GM18861 (cell line): ENCODE data around the gene DPF3.
"Not testable (repeated sequence)": the region's sequence is repeated elsewhere in the genome, so short reads cannot be mapped to it uniquely, and the experiment has no call there.

ENCODE experiments used
- ATAC-seq: cut with Tn5 transposase; IDR thresholded peaks from one replicate; pipeline ENCODE4 v1.9.1; 2021; ENCODE audit not compliant: unreplicated experiment

DPF3 gene

DNA sequence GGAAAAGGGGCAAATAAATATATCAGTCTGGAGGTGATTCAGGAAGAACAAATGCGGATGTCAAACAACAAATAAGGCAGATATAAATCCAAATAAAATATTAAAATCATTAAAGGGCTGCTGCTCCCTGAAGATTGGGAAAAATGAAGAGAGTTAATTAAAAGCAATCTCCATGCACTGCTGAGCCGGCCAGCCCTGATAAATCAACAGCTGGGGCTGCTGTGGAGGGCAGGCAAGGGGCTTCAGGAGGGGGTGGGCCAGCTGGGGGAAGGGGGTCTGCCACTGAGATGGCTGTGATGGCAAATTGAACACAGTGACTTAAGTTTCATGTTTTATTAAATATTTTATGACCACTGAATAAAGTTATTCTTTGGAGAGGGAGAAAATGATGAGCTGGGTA is 12.4 kb downstream of the DPF3 start:
- ATAC-seq = no peak

DNA sequence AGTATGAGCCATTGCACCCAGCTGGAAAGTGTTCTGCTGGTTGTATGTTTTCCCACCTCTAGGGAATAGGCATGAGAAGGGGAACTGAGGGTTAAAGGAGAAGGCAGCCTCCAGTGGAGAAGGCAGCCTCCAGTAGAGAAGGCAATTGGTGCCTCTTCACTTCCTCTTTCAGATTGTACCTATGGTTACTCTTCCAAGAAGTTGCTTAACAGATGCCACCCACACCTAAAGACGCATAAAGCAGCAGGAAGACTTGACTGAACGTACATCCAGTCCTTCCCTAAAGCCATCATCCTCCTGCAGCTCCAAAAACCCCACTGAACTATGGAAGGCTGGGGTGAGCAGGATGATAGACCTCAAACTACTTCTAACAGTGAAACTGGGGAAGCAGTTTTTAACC is 13.1 kb downstream of the DPF3 start:
- no peak for ATAC-seq

DNA sequence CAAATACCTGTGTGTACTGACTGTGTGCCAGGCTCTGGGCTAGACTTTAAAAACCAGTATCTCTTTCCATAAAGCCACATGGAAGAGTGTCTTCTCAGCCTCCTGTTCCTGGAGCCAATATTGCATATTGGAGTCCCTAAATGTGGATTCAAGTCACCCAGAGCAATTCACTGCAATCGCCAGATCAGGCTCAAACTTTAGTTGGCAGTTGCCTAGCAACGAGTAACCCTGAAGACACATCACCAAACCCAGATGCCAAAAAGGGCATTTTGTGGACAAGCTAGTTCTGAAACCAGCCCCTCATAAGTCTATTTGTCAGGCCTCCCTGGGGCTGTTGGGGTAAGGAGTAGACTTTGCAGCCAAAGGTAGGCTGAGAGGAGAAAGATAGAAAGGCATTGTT is 13.7 kb downstream of the DPF3 start:
- ATAC-seq = no peak

DNA sequence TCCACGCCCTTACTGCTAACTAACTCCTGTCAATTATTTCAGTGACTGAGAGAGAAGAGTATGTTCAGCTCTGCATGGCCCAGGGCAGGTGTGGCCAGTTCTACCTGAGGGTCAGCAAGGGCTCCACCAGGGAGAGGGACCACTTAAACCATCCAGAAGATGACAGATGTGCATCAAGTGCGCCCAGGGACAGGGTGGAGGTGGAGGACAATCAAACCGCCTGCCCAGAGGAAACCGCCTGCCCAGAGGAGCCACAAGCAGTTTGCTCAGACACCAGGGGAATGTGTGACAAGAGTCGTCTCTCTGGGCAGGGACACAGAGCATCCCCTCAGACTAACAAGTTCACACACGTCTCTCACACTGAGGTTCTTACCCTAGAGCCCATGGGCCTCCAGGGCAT is 14.5 kb downstream of the DPF3 start:
- ATAC-seq = no peak

DNA sequence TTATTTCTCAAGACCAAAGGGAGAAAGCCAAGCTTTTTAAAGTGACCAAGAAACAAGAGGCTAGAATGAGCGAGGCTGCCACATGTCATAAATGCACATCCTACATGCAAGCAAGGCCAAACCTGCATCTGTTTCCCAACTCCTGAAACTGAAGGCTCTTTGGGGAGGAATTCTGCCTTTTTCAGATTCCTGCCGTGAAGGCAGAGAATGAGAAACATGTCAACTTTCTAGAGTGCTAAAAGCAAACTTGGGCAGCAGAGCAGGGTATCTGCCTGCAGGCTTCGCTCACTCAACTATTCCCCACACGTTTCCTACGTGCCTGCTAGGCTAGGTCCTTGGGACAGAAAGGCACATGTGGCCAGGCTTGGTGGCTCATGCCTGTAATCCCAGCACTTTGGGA is 15.2 kb downstream of the DPF3 start:
- ATAC-seq = no peak

DNA sequence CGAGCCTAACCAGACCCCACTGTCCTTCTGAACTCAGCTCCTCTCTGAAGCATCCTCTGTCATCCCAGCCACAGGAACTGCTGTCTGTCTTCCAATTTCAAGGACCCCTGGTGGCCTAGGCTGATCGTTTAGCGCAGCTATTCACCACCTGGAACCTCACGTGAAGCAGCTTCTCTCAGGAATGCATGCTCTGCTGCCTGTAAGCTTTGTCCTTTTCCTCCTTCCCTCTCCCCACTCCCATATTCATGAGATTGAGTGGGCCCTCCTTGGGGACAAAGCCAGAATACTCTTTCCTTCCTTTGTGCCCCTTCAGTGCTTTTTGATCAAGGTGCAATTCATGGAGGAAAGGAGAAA is 17.2 kb downstream of the DPF3 start:
- no peak for ATAC-seq

DNA sequence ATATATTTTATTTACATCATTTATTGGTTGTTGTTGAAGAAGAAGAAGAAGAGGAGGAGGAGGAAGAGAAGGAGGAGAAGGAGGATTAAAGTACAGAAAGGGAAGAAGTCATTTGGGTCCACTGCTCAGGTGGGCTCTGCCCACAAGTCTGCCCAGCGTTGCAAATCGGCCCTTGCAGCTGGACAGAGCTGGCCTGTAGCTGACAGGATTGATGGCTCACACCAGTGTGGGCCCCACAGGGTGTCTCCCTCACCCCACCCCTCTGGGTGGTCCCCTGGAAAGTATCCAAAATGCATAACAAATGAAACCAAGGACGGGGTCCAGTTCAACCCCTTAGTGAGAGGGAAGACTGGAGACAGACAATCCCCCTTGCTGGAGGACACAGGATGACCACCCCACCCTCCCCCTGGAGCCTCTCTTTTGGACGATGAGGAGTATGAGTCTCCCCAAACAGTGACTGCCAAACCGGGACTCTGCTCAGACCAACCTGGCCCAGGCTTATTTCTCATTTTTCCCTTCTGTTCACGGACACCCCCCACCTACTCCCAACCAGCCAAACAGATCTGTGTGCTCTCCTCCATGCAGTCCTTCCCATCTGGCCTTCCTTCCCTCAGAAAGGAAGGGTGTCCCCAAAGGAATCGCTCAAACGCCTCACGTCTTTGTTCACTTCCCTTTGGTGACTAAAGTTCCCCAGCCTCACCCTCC is 17.7 kb downstream of the DPF3 start:
- ATAC-seq = no peak

DNA sequence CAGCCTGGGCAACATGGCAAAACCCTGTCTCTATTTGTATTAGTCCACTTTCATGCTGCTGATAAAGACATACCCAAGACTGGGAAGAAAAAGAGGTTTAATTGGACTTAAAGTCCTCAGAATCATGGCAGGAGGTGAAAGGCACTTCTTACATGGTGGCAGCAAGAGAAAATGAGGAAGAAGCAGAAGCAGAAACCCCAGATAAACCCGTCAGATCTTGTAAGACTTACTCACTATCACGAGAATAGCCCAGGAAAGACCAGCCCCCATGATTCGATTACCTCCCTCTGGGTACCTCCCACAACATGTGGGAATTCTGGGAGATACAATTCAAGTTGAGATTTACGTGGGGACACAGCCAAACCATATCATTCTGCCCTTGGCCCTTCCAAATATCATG is 23.0 kb downstream of the DPF3 start:
- ATAC-seq = not testable (repeated sequence)

DNA sequence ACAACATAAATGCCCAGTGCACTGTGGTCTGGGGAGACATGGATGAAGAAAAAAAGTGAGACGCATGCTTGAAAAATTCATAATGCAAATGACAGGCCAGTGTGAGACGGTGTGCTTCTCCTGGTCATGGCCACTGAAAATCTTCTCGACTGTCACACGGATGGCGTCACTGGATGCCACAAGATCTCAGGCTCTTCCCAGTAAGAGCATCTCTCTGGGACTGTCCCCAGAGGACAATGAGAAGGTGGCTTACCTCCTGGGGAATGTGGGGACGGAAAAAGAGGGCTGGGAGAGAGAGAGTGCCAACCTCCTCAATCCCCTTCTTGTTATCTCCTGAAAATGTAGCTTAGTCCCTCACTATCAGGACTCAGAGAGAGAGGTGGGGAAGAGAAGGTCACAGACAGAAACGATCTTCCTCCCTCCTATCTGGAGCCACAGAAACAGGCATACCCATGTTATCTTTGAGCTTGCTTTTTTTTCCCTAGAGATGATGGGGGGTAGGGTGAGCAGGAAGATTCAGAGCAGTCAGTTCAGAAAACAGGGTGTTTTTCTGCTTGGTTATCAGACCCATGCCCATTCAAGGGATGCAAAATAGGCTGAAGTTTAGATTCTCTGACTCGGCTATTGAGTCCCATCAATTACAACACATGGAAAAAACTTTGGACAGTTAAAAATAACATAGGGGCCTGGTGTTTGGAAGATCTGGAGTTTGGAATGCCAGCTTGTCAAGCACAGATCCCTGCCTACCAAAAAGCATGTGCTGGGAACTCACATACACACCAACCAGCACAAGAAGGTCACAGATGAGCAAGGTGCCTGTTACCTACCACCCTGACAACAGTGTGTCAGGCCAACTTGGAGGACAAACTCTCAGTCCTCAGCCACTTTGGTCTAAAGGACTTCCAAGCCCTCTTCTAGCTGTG is 24.2 kb downstream of the DPF3 start:
- ATAC-seq = no peak

DNA sequence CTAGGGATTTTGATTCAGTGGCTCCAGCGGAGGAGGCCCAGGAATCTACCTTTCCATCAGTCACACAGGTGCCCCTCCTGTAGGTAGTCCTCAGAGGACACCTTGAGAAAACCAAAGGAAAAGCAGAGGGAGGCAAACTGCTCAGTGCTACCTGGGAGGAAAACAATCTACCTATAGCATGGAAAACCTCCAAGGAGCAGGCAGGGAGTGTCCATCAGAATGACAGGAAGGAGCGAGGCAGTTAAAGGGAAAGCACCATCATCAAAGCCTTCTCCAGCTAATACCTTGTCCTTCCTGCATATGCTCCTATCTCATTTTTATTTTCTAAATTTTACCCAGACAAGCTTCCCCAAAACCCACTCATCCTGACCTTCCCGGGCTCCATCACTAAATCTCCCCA is 25.4 kb downstream of the DPF3 start:
- no peak for ATAC-seq

DNA sequence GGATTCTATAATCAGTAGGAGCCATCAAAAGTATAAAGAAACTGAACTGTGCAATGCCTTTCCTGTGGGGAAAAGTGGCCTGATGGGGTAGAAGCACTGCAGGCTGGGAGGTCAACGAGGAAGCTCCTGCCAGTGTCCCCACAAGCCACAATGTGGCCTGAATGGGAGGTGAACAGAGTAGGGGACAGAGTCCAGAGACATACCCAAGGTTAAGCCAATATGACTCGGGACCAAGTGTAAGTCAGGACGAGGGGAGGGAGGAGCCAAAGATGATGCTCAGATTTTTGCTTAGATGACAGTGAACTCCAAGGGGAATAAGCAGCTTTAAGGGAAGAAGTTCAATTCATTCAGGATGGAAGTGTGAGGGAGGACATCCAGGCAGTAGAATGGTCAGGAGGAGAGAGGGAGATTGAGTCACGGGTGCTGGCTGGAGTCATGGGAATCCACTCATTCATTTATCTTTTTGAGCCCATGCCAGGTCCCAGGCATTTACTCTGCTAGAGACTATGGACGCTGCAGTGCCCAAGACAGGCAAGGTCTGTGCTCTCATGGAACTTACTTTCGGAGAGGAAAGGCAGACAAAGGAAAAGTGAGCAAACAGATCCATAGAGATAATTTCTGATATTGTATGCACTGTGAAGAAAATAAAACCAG is 29.1 kb downstream of the DPF3 start:
- no peak for ATAC-seq

DNA sequence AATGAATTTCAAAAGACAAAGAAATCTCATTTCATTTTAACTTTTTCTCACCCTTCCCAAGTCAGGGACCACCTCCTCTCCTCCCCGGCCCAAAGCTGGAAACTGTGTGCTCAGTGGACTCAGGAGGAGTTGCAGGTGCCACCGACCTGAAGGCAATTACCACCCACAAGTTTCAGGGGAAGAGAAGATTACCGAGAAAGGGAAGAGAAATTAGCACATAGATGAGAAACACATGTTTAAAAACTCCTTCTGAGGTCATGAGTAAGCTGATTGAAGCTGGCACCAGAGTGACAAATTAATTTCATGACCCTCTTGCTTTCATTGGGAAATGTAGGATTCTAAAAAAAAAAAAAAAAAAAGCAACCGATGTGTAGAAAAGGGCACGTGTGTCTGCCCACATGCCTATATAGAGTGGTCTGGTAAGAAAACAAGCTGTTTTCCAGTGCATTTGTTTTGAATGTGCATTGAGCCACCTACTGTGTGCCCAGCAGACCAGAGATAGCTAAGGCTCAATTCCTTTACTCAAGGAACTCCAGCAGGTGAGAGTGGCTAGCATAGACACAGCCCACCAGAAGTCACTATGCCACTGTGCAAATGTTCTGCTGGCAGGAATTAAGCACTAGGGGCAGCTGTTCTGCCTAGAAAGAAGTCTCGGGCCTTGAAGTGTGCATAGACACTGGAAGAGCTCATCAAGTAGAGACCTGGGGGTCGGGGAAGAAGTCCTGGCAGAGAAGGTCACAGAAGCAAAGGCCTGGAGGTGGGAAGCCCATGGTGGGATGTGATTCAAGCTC is 30.5 kb downstream of the DPF3 start:
- ATAC-seq = no peak

DNA sequence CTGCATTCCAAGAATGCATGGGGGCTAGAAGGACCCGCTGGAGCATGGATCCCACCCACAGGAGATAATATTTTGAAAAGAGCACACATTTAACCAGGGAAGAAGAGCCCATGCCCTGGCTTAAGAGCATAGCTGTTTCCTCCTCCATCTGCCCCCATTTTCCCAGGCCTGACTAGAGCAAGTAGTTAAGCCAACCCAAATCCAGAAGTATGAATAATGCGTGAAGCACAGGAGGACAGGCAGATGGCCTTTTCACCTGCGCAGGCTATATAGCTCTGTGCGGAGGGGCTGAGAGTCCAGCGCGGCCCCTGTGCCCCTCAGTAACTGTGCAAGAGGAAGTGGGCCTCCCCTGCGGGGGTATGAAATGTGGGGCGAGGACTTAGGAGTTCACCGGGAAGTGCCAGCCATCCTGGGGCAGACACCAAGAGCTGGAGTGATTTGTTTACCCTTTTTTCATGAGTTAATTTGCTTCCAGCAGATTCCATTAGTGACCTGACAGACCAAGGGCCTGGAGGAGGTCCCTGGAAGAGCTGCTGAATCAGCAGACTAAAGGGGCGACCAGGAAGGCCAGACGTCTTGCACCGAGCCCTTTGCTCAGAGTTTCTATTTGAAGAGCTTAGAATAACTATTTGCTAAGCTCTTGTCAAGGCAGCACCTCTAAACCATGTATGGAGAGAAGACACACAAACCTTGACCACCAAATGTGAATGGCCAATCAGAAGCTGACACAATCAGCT is 37.2 kb downstream of the DPF3 start:
- ATAC-seq = no peak

DNA sequence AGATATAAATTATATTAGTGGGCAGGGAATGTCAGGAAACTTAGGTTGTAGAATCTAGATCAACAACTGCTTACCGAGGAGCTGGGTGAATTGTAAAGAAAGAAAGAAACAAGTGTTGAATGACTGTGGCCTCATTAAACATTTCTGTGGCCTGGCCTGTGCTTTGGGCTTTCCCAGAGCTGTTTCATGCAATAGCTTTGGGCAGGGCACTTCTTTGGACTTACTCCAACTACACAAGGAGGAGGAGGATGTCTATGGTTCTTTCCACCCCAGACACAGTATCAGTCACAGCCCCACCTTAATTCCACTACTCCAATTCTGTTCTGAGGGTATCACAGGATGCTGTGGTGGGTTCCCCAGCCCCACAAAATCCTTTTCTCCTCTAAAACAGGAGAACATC is 38.0 kb downstream of the DPF3 start:
- no peak for ATAC-seq

DNA sequence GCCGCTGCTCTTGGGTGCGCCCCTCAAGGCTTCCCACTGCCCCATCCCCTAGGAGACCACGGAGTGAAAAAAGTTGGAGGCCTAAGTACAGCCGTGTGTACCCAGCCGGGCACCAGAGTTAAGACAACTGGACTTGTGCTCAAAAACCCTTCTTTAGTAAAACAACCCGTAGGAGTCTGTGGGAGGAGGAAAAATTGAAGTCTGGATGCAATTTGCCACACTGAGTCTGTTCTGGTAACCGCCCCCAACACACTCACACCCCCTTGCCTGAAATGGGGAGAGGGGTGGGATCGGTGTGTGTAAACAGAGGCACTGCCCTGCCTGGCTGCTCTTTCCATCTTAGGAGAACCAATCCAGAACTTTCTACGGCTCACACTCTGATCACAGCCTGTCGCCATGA is 41.7 kb downstream of the DPF3 start:
- no peak for ATAC-seq

DNA sequence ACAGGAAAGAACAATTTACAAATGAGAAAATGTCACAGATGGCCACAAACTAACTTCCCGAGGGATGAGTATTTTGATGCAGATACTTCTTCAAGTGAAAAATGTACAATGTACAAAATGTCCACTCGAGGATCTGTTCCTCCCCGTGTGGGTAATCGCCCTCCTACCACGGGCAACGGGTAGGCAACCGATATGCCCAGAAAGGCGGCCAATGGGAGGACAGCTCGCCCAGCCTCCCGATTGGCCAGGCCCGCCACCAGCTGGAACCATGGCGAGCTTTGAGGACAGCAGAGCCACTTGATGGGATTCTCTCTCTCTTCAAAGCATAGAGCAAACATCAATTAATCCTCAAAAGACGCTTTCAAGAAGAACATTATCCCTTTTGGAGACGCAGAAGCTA is 42.3 kb downstream of the DPF3 start:
- ATAC-seq = no peak

DNA sequence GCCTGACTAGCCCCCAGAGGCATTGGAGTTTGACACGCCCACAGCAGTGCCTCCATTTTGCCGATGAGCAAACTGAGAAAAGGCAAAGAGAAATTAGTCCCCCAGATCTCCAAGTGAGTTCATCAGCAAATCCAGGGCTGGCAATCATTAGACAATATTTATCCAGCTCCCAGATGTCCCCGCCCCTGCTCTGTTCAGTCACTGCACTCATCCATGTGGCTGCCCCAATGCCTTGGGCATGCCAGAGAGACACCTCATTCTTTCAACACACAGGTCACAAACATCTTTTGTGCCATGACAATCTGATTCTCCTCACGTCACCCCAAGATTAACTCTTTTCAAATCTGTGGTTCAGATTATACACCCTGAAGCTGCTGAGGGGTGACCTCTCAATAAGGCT is 43.5 kb downstream of the DPF3 start:
- no peak for ATAC-seq

DNA sequence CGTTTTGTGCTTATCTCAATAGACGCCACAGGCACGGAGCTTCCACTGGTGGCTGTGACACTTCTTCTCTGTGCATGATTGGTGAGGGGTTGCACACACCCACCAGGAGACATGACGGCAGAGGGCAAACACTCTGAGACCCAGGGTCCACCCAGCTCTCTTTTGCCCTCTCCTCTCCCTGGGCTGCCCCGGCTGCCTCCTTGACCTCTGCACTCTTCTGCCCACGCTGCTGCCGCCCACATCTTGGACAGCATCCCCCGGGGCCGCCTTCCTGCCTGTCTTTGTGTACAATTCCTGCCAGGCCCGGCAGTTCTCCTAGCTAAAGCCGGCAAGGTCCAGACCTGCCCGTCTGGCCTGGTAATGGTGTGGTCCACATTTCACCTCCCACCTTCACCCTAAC is 44.7 kb downstream of the DPF3 start:
- ATAC-seq = no peak

DNA sequence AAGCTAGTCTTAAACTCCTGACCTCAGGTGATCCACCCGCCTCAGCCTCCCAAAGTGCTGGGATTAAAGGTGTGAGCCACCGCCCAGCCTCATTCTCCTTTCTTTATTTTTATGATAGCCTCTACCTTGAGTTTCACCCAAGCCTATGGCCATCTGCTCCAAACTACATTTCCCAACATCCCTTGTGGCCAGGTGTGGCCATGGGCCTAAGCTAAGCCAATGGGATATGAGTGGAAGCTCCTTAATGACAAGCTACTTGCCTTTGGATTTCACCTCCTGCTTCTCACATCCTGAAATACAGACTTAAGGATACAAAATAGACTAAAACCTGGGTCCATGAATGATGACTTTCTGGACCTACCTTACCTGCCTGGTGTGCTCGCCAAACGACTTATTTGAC is 46.2 kb downstream of the DPF3 start:
- no peak for ATAC-seq

DNA sequence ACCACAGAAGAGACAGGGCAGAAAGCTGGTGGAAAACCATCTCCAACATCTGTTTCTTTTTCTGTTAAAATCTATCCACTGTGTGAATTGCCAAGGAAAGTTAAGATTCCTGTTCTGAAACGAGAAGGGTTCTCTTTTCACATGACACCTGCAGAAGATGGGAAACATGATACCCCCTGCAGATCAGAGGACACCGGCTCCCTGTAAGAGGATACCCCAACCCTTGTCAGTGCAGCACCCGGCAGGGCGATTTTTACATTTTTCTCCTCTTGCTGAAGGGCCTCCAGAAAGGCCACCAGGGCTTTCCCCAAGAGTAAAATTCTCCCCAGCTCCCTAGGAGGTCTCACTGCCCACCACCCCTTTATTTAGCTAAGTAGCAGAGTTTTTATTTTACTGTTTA is 48.2 kb downstream of the DPF3 start:
- no peak for ATAC-seq

DNA sequence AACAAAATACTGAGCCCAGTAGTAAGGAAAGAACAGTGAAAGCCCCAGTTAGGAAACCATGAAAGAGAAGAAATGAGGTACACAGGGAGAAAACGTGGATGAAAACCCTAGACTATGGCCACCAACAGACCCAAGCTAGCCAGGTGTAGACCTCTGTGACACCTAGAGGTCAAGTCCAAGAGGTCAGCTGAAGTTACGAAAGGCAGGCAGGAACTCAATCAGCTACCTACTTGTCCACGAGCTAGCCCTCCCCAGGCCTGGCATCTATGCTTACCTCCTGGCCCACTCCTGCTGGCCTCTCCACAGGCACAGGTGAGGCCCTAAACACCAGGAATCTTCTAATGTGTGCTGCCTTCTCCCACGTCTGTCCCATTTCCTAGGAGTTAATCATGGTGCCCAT is 48.7 kb downstream of the DPF3 start:
- ATAC-seq = no peak
